Nephron (organoid): ENCODE results near the gene CHN2.

Experiments used
- H3K27ac Mint-ChIP-seq, 3 experiments: 2 replicates each; pipeline ENCODE4 v1.8.0; 2020; ENCODE audit warnings: mixed read lengths in 3 of 3, mild to moderate bottlenecking in 2 of 3, moderate library complexity in 1 of 3
- H3K27me3 Mint-ChIP-seq: 2 replicates; pipeline ENCODE4 v1.8.0; 2021; ENCODE audit warnings: low read depth, mild to moderate bottlenecking, moderate library complexity, mixed read lengths
- H3K36me3 Mint-ChIP-seq: 2 replicates; pipeline ENCODE4 v1.8.0; 2020; ENCODE audit warnings: low read depth, mixed read lengths
- H3K4me1 Mint-ChIP-seq: 2 replicates; pipeline ENCODE4 v1.8.0; 2020; ENCODE audit warnings: mixed read lengths
- H3K4me3 Mint-ChIP-seq, 3 experiments: 2 replicates each; pipeline ENCODE4 v1.8.0; 2020; ENCODE audit warnings: mild to moderate bottlenecking in 3 of 3, mixed read lengths in 3 of 3, moderate library complexity in 2 of 3
- H3K9me3 Mint-ChIP-seq: 2 replicates; pipeline ENCODE4 v1.8.0; 2020; ENCODE audit warnings: mixed read lengths
- CTCF ChIP-seq, 3 experiments: fragments of 200-600 bp; sonication (generic); IDR thresholded peaks; one replicate each; pipeline ENCODE4 v1.5.0; 2021; ENCODE audit warnings: antibody characterized with exemption in 3 of 3; ENCODE audit not compliant: unreplicated experiment in 3 of 3

The CHN2 gene

GRCh38 chr7:29486191-29486700 is 291.7 kb downstream of the CHN2 start:
- no peak for TF ChIP-seq CTCF (IDR thresholded peaks at IDR 0.05; ENCODE audit: unreplicated experiment in 3 of 3)
- Mint-ChIP-seq H3K4me3 (no peak overlapping the region), H3K27ac (peak overlapping the region in 2 of 3 experiments; percentile 52 to 62), H3K36me3 (no peaks in the 10 kb centered on the region), H3K9me3 (no peaks in the 10 kb centered on the region), H3K27me3 (peaks cover 6% of the 10 kb centered on the region), H3K4me1 (peaks cover 58% of the 10 kb centered on the region)

DNA sequence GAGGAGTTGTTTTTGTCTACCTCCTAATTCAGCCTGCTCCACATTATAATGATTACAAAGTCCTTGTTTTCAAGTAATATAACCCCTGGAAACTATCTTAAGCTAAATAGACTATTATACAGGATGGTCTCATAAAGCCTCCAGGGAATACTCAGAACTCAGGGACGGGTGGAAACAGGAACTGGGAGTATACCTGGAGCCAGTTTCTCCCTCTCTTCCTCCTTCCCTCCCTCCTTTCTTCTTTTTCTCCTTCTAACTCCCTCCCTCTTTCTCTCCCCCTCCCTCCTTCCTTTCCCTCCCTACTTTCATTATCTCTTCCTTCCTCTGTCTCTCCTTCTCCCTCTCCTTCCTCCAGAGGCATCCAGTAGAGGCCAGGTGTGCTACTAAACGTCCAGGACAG is 292.8 kb downstream of the CHN2 start:
- peak overlapping the region in 2 of 3 experiments; percentile 17 to 93 for H3K27ac Mint-ChIP-seq
- peaks cover 6% of the 10 kb centered on the region for H3K27me3 Mint-ChIP-seq
- no peak for TF ChIP-seq CTCF (IDR thresholded peaks at IDR 0.05; ENCODE audit: unreplicated experiment in 3 of 3)
- H3K4me1 Mint-ChIP-seq: peaks cover 48% of the 10 kb centered on the region
- no peaks in the 10 kb centered on the region for H3K36me3 Mint-ChIP-seq
- no peaks in the 10 kb centered on the region for H3K9me3 Mint-ChIP-seq
- no peak overlapping the region for H3K4me3 Mint-ChIP-seq

GRCh38 chr7:29488203-29488970 is 293.8 kb downstream of the CHN2 start:
- no peak for TF ChIP-seq CTCF (IDR thresholded peaks at IDR 0.05; ENCODE audit: unreplicated experiment in 3 of 3)
- Mint-ChIP-seq H3K27me3 (peaks cover 6% of the 10 kb centered on the region), H3K9me3 (no peaks in the 10 kb centered on the region), H3K27ac (peak overlapping the region; percentile 21 to 93 (median 86)), H3K4me1 (peaks cover 47% of the 10 kb centered on the region), H3K4me3 (peak overlapping the region in 1 of 3 experiments; percentile 4), H3K36me3 (no peaks in the 10 kb centered on the region)

GRCh38 chr7:29488977-29489376 is 294.4 kb downstream of the CHN2 start:
- no peak for TF ChIP-seq CTCF (IDR thresholded peaks at IDR 0.05; ENCODE audit: unreplicated experiment in 3 of 3)
- Mint-ChIP-seq H3K36me3 (no peaks in the 10 kb centered on the region), H3K4me1 (peaks cover 47% of the 10 kb centered on the region), H3K4me3 (peak overlapping the region in 1 of 3 experiments; percentile 4), H3K27ac (peak overlapping the region; percentile 21 to 93 (median 86)), H3K27me3 (peaks cover 6% of the 10 kb centered on the region), H3K9me3 (no peaks in the 10 kb centered on the region)

- Mint-ChIP-seq H3K27me3 (peaks cover 6% of the 10 kb centered on the region), H3K36me3 (no peaks in the 10 kb centered on the region), H3K4me1 (peaks cover 44% of the 10 kb centered on the region), H3K9me3 (no peaks in the 10 kb centered on the region), H3K4me3 (no peak overlapping the region), H3K27ac (peak overlapping the region in 1 of 3 experiments; percentile 11)
- TF ChIP-seq CTCF (IDR thresholded peaks at IDR 0.05; ENCODE audit: unreplicated experiment in 3 of 3): no peak
These were observed 295.6 kb downstream of the CHN2 start for GRCh38 chr7:29490094-29490607.
